IPS-18c (cell line): ENCODE measurements around the gene HOXD4.
A peak's percentile ranks its signal among the peaks of the same experiment; 100 is the strongest.

Experiments used
- H3K4me3 ChIP-seq: 2 replicates; pipeline ENCODE4 v1.7.0; 2013; ENCODE audit warnings: low read depth, mild to moderate bottlenecking, low read length, moderate library complexity; ENCODE audit not compliant: insufficient read depth
- H3K9me3 ChIP-seq: one replicate; pipeline ENCODE4 v1.6.1; 2013; ENCODE audit warnings: mild to moderate bottlenecking, low read length, moderate library complexity; ENCODE audit not compliant: control insufficient read depth, insufficient read depth

The HOXD4 gene

GRCh38 chr2:176133389-176133788 is 18.0 kb upstream of the HOXD4 start:
- no peak overlapping the region for H3K4me3 ChIP-seq
- H3K9me3 ChIP-seq, result no peaks in the 10 kb centered on the region

GRCh38 chr2:176134035-176134434 is 17.3 kb upstream of the HOXD4 start:
- H3K4me3 ChIP-seq, result no peak overlapping the region

DNA sequence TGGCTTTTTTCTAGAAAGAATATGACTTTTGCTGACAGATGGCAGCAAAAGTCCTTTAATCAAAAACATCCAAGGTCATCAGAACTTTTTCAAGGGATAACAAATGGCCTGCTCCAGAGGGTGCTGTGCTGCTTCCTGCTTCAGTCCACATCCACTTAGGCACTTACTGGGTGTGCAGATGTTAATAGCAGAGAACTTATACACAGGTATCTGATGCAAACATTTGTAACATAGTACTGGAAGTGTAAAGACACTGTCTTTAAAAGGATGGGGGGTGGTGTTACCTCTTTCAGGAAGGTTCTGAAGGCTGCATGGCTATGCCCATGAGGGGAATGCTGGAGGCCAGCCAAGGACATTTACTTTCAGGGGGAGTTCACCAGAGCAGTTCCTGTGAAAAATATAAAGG is 16.3 kb upstream of the HOXD4 start:
- no peaks in the 10 kb centered on the region for H3K9me3 ChIP-seq
- H3K4me3 ChIP-seq, result no peak overlapping the region

More at GRCh38 chr2:176134035-176134434, 17.3 kb upstream of the HOXD4 start:
- no peaks in the 10 kb centered on the region for H3K9me3 ChIP-seq

GRCh38 chr2:176136374-176137251 is 14.7 kb upstream of the HOXD4 start:
- H3K4me3 ChIP-seq, result peak overlapping the region; percentile 44; the same call in 1 of the 2 replicates
- H3K9me3 ChIP-seq, result no peaks in the 10 kb centered on the region

- no peak overlapping the region for H3K4me3 ChIP-seq
- no peaks in the 10 kb centered on the region for H3K9me3 ChIP-seq
Observed at GRCh38 chr2:176137252-176137580, 14.1 kb upstream of the HOXD4 start.

GRCh38 chr2:176137906-176138305 is 13.4 kb upstream of the HOXD4 start:
- Histone ChIP-seq H3K9me3 (no peaks in the 10 kb centered on the region), H3K4me3 (no peak overlapping the region)

DNA sequence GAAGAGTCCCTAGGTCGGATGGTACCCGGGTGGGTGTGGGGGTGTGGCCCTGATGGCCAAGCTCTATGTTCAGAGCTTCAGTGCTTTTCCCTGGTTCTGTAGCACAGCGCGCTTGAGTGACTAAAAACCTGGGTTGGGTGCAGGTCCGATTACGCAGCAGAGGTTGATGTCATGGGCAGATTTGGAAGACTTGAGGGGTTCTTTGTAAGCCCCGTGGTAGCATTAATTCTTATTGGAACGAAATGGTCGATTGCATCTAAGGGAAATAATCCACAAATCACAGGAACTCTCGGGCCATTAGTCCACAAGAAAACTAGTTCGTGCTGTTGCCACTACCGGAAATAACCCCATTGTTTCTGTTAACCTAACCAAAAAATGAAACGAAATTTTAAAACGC is 12.8 kb upstream of the HOXD4 start:
- H3K4me3 ChIP-seq, result no peak overlapping the region
- H3K9me3 ChIP-seq, result no peaks in the 10 kb centered on the region

GRCh38 chr2:176138923-176139660 is 12.3 kb upstream of the HOXD4 start:
- Histone ChIP-seq H3K9me3 (no peaks in the 10 kb centered on the region), H3K4me3 (no peak overlapping the region)

GRCh38 chr2:176139661-176140512 is 11.5 kb upstream of the HOXD4 start:
- H3K9me3 ChIP-seq, result no peaks in the 10 kb centered on the region
- H3K4me3 ChIP-seq, result no peak overlapping the region

GRCh38 chr2:176140513-176141317 is 10.6 kb upstream of the HOXD4 start:
- H3K9me3 ChIP-seq, result peaks cover 3% of the 10 kb centered on the region
- H3K4me3 ChIP-seq, result peak overlapping the region; percentile 62; the same call in 1 of the 2 replicates

- H3K9me3 ChIP-seq, result peaks cover 3% of the 10 kb centered on the region
- H3K4me3 ChIP-seq, result no peak overlapping the region
Observed at GRCh38 chr2:176142281-176142680, 9.1 kb upstream of the HOXD4 start.

- H3K4me3 ChIP-seq, result no peak overlapping the region
- H3K9me3 ChIP-seq, result peaks cover 3% of the 10 kb centered on the region
Observed at GRCh38 chr2:176145085-176145969, 6.0 kb upstream of the HOXD4 start.

GRCh38 chr2:176146101-176146500 is 5.2 kb upstream of the HOXD4 start:
- Histone ChIP-seq H3K9me3 (peaks cover 3% of the 10 kb centered on the region), H3K4me3 (no peak overlapping the region)

DNA sequence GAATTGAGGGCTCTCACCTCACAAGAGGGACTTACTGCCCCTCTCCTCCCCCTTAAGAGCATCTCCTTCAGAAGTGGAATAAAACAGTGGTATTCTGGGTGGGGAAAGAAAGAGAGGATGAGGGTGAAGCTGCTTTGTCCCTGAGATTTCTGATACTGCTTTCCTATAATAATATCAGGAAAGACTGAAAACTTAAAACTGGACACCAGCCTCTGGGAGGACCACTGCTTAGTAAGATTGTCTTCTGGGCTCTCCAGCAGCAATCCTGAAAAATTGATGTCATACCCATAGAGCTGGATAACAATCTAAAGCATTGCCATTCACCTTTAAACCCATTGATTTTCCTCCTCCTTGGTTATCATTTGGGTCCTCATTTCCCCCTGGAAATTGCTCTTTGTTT is 4.7 kb upstream of the HOXD4 start:
- peaks cover 3% of the 10 kb centered on the region for H3K9me3 ChIP-seq
- H3K4me3 ChIP-seq, result no peak overlapping the region

- Histone ChIP-seq H3K9me3 (peaks cover 3% of the 10 kb centered on the region), H3K4me3 (no peak overlapping the region)
Observed at GRCh38 chr2:176147210-176147799, 4.0 kb upstream of the HOXD4 start.
